Kidney epithelial cell (primary cell): ENCODE data around the gene DEDD2. TPM values are rescaled to one million over a fixed set of nuclear protein-coding genes. Genes with fewer than 3 reads are reported as not detected.

Experiments used
- DNase-seq: peaks from one replicate; pipeline ENCODE4 v3.0.0-alpha.2; 2010; ENCODE audit warnings: low read depth
- H3K27me3 ChIP-seq: 2 replicates; pipeline ENCODE4 v1.6.0; 2011; ENCODE audit warnings: low read length; ENCODE audit not compliant: control insufficient read depth, insufficient read depth
- H3K36me3 ChIP-seq: 2 replicates; pipeline ENCODE4 v1.5.1; 2011; ENCODE audit warnings: low read length; ENCODE audit not compliant: control insufficient read depth, insufficient read depth
- H3K4me3 ChIP-seq: 2 replicates; pipeline ENCODE4 v1.5.1; 2011; ENCODE audit warnings: low read depth, mild to moderate bottlenecking, control low read depth, low read length
- total RNA-seq: library from RNA; depleted of rRNA; stranded (reverse); fragments of >200 nt; gene quantifications from 2 replicates; pipeline ENCODE4 v1.2.3, GENCODE V29; 2015
- TF ChIP-seq, protein P1 (sequence below): IDR thresholded peaks from 2 replicates; pipeline ENCODE4 v1.5.1; 2011; ENCODE audit warnings: mild to moderate bottlenecking, moderate library complexity, low read length, control low read depth, inconsistent platforms; ENCODE audit not compliant: insufficient read depth, poor library complexity, severe bottlenecking

The DEDD2 gene
- total RNA-seq, 1 donor from 2014 or later, result 47.3 TPM

DNA sequence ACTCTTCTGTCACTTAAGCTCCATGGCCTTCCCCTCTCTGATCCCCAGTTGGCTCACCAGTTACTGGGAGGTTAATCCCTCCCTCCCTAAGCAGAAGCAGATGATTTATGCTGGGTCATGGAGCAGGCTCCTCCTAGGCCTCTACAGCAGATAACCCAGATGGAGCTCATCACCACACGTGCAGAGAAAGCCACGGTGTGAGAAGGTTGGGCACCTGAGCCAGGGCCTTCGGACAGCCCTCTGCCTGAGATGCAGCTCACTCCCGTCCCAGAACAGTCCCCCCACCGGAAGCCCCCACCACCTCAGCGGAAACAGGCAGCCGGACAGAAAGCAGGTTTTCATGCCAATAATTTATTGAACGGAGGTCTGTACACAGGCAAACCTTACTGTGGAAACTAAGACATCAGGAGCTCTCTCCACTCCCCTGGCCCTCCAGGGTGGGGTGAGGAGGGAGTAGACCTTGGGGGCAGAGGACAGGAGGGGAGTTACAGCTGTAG, 12.4 kb upstream of the DEDD2 start:
- H3K4me3 ChIP-seq, result no peak overlapping the region
- TF ChIP-seq, protein P1, sequence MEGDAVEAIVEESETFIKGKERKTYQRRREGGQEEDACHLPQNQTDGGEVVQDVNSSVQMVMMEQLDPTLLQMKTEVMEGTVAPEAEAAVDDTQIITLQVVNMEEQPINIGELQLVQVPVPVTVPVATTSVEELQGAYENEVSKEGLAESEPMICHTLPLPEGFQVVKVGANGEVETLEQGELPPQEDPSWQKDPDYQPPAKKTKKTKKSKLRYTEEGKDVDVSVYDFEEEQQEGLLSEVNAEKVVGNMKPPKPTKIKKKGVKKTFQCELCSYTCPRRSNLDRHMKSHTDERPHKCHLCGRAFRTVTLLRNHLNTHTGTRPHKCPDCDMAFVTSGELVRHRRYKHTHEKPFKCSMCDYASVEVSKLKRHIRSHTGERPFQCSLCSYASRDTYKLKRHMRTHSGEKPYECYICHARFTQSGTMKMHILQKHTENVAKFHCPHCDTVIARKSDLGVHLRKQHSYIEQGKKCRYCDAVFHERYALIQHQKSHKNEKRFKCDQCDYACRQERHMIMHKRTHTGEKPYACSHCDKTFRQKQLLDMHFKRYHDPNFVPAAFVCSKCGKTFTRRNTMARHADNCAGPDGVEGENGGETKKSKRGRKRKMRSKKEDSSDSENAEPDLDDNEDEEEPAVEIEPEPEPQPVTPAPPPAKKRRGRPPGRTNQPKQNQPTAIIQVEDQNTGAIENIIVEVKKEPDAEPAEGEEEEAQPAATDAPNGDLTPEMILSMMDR, result no peak
- H3K36me3 ChIP-seq, result peaks cover 3% of the 10 kb centered on the region
- no peaks in the 10 kb centered on the region for H3K27me3 ChIP-seq
- DNase-seq, result no peak

DNA sequence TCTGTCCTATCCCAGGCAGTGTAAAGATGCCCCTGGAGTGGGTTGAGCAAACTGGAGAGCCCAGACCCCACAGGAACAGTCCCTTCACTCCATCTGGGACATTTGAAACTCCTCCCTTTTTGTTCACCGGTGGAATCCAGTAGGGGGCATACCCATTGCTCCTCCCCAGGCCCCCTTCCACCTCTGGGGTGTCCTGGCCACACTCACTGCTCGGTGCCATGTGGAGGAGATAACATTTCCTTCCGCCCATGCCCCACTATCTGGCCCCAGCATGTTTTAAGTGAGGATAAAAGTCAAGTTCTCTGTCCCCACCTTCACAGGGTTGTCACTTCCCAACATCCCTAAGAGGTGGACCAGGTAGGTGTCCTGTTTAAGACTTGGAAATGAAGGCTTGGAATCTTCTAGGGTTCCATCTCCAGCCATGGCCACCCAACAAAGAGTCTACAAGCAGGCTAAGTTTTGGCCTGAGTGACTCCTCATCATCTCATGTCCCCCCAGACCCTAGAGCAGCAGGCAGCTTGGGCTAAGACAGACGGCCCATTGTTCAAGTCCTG, 11.9 kb upstream of the DEDD2 start:
- H3K36me3 ChIP-seq, result peaks cover 3% of the 10 kb centered on the region
- TF ChIP-seq, protein P1, result no peak
- H3K27me3 ChIP-seq, result no peaks in the 10 kb centered on the region
- no peak for DNase-seq
- no peak overlapping the region for H3K4me3 ChIP-seq

DNA sequence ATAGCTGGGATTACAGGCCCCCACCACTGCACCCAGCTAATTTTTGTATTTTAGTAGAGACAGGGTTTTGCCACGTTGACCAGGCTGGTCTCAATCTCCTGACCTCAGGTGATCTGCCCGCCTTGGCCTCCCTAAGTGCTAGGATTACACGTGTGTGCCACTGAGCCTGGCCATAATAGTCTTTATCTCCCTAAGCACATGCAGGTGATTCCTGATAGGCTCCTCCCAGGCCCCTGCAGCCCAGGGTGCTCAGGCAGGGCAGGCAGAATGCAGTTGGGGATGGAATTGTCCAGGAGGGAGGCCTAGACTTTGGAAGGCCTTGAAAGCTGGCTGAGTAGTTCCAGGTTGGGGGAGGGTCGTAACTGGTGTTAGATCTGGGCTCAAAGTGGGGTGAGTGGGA, 11.2 kb upstream of the DEDD2 start:
- TF ChIP-seq, protein P1, result no peak

DNA sequence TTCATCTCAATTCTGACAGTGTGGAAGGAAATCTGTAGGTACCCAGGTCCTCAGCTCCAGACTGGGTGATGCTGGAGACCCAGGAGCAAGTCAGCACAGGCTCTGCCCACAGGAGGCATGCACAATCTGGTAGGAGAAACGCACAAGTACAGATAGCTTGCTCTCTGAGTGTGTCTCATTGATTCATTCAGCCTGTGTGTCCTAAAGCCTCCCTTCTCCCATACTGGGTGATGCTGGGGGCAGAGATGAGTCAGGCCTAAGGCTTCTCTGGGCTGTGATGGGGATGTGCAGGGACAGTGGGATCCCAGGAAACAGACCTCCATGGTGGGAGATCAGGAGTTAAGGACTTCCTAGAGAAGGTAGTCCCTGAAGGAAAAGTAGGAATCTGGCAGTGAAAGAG, 9.4 kb upstream of the DEDD2 start:
- Histone ChIP-seq H3K4me3 (no peak overlapping the region), H3K36me3 (peaks cover 2% of the 10 kb centered on the region), H3K27me3 (no peaks in the 10 kb centered on the region)
- TF ChIP-seq, protein P1, result no peak
- no peak for DNase-seq

More for the DNA sequence above, 11.2 kb upstream of the DEDD2 start:
- Histone ChIP-seq H3K36me3 (peaks cover 2% of the 10 kb centered on the region), H3K4me3 (no peak overlapping the region), H3K27me3 (no peaks in the 10 kb centered on the region)
- no peak for DNase-seq

DNA sequence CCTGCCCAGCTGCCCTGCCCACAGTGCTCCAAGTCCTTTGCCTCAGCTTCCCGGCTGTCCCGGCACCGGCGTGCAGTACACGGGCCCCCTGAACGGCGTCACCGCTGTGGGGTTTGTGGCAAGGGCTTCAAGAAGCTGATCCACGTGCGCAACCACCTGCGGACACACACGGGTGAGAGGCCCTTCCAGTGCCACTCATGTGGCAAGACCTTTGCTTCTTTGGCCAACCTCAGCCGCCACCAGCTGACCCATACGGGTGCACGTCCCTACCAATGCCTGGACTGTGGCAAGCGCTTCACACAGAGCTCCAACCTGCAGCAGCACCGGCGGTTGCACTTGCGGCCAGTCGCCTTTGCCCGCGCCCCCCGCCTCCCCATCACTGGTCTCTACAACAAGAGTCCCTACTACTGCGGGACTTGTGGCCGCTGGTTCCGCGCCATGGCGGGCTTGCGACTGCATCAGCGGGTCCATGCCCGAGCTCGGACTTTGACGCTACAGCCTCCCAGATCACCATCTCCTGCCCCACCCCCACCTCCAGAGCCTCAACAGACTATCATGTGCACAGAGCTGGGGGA, 8.3 kb upstream of the DEDD2 start:
- Histone ChIP-seq H3K27me3 (no peaks in the 10 kb centered on the region), H3K4me3 (no peak overlapping the region), H3K36me3 (peaks cover 2% of the 10 kb centered on the region)
- TF ChIP-seq, protein P1, result no peak
- no peak for DNase-seq
